ENCODE measurements around the gene PSMA2. TPM values are rescaled to one million over a fixed set of nuclear protein-coding genes. Genes with fewer than 3 reads are reported as not detected.
"Not testable (repeated sequence)": the region's sequence is repeated elsewhere in the genome, so short reads cannot be mapped to it uniquely, and the experiment has no call there.

PSMA2 gene
- total and polyA plus RNA-seq, 4 donors: 50.4 to 108 (median 85.6) TPM

DNA sequence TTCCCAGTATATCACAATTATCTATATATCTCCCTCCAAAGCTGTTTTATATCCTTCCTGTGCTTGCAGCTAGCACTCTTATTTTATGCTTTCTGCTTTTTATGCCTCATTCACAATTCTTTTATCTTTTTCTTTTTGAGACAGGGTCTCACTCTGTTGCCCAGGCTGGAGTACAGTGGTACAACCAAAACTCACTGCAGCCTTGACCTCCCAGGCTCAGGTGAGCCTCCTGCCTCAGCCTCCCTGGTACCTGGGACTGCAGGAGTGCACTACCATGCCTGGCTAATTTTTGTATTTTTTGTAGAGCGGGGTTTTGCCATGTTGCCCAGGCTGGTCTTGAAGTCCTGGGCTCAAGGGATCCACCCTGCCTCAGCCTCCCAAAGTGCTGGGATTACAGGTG lies 25.8 kb downstream of the PSMA2 start:
- Histone ChIP-seq H3K4me1 (ENCODE audit: control insufficient read depth in 1 of 2, insufficient read depth in 2 of 2, low read length in 2 of 2) (peaks cover 0 to 4% of the 10 kb centered on the region in 2 donors), H3K9me3 (ENCODE audit: control insufficient read depth, low read length) (no peaks in the 10 kb centered on the region), H3K27ac (ENCODE audit: low read depth in 1 of 2, low read length in 2 of 2) (no peak overlapping the region), H3K4me3 (ENCODE audit: low read length in 2 of 2) (no peak overlapping the region), H3K36me3 (ENCODE audit: control insufficient read depth in 1 of 2, insufficient read depth in 2 of 2, low read length in 1 of 2) (no peaks in the 10 kb centered on the region), H3K27me3 (ENCODE audit: control insufficient read depth in 1 of 2, insufficient read depth in 2 of 2, low read length in 1 of 2) (no peaks in the 10 kb centered on the region)
- DNase-seq: no peak
- intact Hi-C loops (cut with DNase I): no loop called here
- 96 to 99% methylated on average over 1 of the region's 1 CpG for WGBS, 2 donors
- no peak for ATAC-seq (ENCODE audit: low FRiP score)

DNA sequence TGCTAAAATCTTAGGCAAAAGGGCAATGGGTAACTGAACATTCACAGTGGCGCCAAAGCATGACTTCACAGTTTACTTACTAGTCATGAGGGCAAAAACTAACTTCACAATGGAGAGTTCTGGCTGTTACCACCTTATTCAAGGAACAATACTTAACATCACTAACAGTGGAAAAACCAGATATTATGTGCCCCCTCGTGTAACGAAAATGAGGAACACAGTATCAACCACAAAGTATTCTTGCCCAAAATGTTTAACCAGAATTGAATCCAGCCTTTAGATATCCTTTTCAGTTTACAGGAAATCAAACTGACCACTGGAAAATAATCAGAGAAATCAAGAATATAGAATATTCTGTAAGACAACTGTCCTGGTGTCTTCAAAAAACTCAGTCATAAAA lies 29.6 kb downstream of the PSMA2 start:
- ATAC-seq (ENCODE audit: low FRiP score): no peak

DNA sequence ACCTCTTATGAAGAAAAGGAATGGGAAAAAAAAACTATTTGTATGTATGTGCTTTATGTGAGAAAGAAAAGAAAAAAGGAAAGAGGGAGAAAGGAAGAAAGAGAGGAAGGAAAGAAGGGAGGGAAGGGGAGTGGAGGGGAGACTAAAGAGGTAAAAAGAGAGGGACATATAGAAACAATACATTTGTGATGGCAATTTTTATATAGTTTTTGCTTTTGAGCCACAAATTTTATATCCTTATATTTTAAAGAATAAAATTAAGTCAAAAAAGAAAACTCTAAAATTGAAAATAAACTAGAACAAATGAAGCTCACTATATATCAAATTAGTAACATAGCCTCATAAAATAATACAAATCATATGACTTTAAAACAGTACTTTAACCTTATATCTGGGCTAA lies 31.1 kb downstream of the PSMA2 start:
- Histone ChIP-seq H3K36me3 (ENCODE audit: control insufficient read depth in 1 of 2, insufficient read depth in 2 of 2, low read length in 1 of 2) (no peaks in the 10 kb centered on the region), H3K4me3 (ENCODE audit: low read length in 2 of 2) (no peak overlapping the region), H3K27me3 (ENCODE audit: control insufficient read depth in 1 of 2, insufficient read depth in 2 of 2, low read length in 1 of 2) (no peaks in the 10 kb centered on the region), H3K4me1 (ENCODE audit: control insufficient read depth in 1 of 2, insufficient read depth in 2 of 2, low read length in 2 of 2) (no peaks in the 10 kb centered on the region), H3K9me3 (ENCODE audit: control insufficient read depth, low read length) (no peaks in the 10 kb centered on the region), H3K27ac (ENCODE audit: low read depth in 1 of 2, low read length in 2 of 2) (no peak overlapping the region)
- DNase-seq (no peak), ATAC-seq (ENCODE audit: low FRiP score) (no peak)
- intact Hi-C loops (cut with DNase I): no loop called here

More for the DNA sequence above, 29.6 kb downstream of the PSMA2 start:
- Histone ChIP-seq H3K27me3 (ENCODE audit: control insufficient read depth in 1 of 2, insufficient read depth in 2 of 2, low read length in 1 of 2) (no peaks in the 10 kb centered on the region), H3K4me1 (ENCODE audit: control insufficient read depth in 1 of 2, insufficient read depth in 2 of 2, low read length in 2 of 2) (no peaks in the 10 kb centered on the region), H3K9me3 (ENCODE audit: control insufficient read depth, low read length) (no peaks in the 10 kb centered on the region), H3K27ac (ENCODE audit: low read depth in 1 of 2, low read length in 2 of 2) (no peak overlapping the region), H3K4me3 (ENCODE audit: low read length in 2 of 2) (no peak overlapping the region), H3K36me3 (ENCODE audit: control insufficient read depth in 1 of 2, insufficient read depth in 2 of 2, low read length in 1 of 2) (no peaks in the 10 kb centered on the region)
- no peak for DNase-seq
- 75 to 78% methylated on average over 3 of the region's 3 CpGs for WGBS, 2 donors
- intact Hi-C loops (cut with DNase I): no loop called here

DNA sequence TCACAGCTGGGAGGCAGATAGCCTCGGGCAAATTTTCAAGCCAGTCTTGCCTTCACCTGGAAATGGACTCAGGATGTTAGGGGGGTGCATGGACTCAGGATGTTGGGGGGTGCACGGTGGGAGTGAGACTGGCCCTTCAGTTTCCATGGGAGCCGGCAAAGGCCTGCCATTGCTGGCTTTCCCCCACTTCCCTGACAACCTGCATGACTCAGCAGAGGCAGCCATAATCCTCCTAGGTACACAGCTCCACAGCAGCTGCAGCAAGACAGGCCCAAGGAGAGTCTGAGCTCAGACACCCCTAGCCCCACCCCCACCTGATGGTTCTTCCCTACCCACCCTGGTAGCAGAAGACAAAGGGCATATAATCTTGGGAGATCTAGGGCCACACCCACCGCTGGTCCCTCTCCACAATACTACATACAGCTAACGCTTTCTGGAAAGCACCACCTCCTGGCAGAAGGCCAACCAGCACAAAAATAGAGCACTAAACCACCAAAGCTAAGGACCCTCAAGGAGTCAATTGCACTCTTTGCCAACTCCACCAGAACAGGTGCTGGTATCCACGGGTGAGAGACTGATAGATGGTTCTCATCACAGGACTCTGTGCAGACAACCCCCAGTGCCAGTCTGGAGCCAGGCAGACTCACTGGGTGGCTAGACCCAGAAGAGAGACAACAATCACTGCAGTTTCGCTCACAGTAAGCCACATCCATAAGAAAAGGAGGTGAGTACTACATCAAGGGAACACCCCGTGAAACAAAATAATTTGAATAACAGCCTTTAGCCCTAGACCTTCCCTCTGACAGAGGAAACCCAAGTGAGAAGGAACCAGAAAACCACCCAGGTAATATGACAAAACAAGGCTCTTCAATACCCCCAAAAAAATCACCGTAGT lies 38.4 kb downstream of the PSMA2 start:
- no peak for ATAC-seq (ENCODE audit: low FRiP score)
- H3K27me3 ChIP-seq (ENCODE audit: control insufficient read depth in 1 of 2, insufficient read depth in 2 of 2, low read length in 1 of 2): no peaks in the 10 kb centered on the region
- H3K4me1 ChIP-seq (ENCODE audit: control insufficient read depth in 1 of 2, insufficient read depth in 2 of 2, low read length in 2 of 2): no peaks in the 10 kb centered on the region
- no peaks in the 10 kb centered on the region for H3K9me3 ChIP-seq (ENCODE audit: control insufficient read depth, low read length)
- no peak overlapping the region for H3K27ac ChIP-seq (ENCODE audit: low read depth in 1 of 2, low read length in 2 of 2)
- intact Hi-C loops (cut with DNase I): no loop called here
- no peak for DNase-seq
- WGBS, 2 donors: 74 to 85% methylated on average over 9 of the region's 9 CpGs
- H3K4me3 ChIP-seq (ENCODE audit: low read length in 2 of 2): no peak overlapping the region
- no peaks in the 10 kb centered on the region for H3K36me3 ChIP-seq (ENCODE audit: control insufficient read depth in 1 of 2, insufficient read depth in 2 of 2, low read length in 1 of 2)

DNA sequence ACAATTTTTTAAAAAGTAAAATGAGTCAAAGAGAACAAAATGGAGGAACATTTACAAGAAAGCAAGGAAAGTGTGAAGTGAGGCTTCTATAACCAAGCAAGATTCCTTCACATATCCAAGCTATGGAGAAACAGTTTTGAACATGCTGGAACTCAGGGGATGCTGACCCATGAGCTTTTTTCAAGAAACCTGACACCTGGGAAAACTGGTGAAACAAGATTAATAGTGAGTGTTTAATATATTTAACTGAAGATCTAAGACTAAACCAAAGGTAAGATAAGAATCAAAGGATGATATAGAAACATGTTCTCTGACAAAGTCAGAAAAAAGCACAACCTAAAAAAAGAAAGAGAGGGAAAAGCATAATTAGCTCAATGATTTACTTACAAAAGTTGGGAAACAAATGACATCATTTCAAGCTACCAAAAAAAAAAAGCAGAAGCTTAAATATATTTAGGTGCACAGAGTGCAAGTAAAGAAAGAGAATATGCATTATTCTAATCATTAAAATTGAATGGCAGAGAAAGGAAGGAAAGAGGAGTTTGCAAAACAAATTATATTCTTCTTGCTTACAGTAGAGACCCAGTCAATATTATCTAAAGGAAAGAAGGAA lies 45.0 kb downstream of the PSMA2 start:
- ATAC-seq (ENCODE audit: low FRiP score): no peak
- DNase-seq: no peak
- Histone ChIP-seq H3K4me1 (ENCODE audit: control insufficient read depth in 1 of 2, insufficient read depth in 2 of 2, low read length in 2 of 2) (no peaks in the 10 kb centered on the region), H3K27me3 (ENCODE audit: control insufficient read depth in 1 of 2, insufficient read depth in 2 of 2, low read length in 1 of 2) (no peaks in the 10 kb centered on the region), H3K27ac (ENCODE audit: low read depth in 1 of 2, low read length in 2 of 2) (no peak overlapping the region), H3K9me3 (ENCODE audit: control insufficient read depth, low read length) (no peaks in the 10 kb centered on the region), H3K4me3 (ENCODE audit: low read length in 2 of 2) (no peak overlapping the region), H3K36me3 (ENCODE audit: control insufficient read depth in 1 of 2, insufficient read depth in 2 of 2, low read length in 1 of 2) (no peaks in the 10 kb centered on the region)
- intact Hi-C loops (cut with DNase I): no loop called here

DNA sequence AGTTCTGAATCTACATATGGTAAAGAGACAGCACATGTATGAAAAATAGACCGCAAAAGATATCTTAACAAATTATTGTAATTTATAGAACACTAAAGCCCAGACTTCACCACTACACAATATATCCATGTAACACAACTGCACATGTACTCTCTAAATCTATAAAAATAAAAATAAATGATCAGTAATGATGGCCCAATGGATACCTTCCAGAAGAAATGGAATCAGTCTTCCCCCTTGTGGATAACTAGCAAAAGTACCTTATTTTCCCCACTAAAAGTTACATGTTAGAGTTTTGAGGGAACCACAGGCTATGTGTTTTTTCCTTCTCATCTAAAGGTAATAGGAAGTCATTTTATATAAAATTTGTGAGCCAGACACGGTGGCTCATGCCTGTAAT lies 45.8 kb downstream of the PSMA2 start:
- no peak overlapping the region for H3K27ac ChIP-seq (ENCODE audit: low read depth in 1 of 2, low read length in 2 of 2)
- no peaks in the 10 kb centered on the region for H3K9me3 ChIP-seq (ENCODE audit: control insufficient read depth, low read length)
- 88 to 91% methylated on average over 2 of the region's 2 CpGs for WGBS, 2 donors
- DNase-seq: no peak
- no peaks in the 10 kb centered on the region for H3K4me1 ChIP-seq (ENCODE audit: control insufficient read depth in 1 of 2, insufficient read depth in 2 of 2, low read length in 2 of 2)
- ATAC-seq (ENCODE audit: low FRiP score): no peak
- H3K4me3 ChIP-seq (ENCODE audit: low read length in 2 of 2): no peak overlapping the region
- H3K36me3 ChIP-seq (ENCODE audit: control insufficient read depth in 1 of 2, insufficient read depth in 2 of 2, low read length in 1 of 2): no peaks in the 10 kb centered on the region
- H3K27me3 ChIP-seq (ENCODE audit: control insufficient read depth in 1 of 2, insufficient read depth in 2 of 2, low read length in 1 of 2): no peaks in the 10 kb centered on the region
- intact Hi-C loops (cut with DNase I): no loop called here

DNA sequence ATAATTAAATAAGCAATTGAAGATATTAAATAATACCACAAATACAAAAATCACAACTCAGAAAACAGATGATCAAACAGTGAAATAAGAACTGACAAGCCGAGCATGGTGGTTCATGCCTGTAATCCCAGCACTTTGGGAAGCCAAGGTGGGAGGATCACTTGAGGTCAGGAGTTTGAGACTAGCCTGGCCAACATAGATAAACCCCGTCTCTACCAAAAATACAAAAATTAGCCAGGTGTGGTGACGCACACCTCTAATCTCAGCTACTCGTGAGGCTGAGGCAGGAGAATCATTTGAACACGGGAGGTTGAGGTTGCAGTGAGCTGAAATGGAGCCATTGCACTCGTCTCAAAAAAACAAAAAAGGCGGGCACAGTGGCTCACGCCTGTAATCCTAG lies 46.8 kb downstream of the PSMA2 start:
- H3K27me3 ChIP-seq (ENCODE audit: control insufficient read depth in 1 of 2, insufficient read depth in 2 of 2, low read length in 1 of 2); H3K27ac ChIP-seq (ENCODE audit: low read depth in 1 of 2, low read length in 2 of 2); H3K9me3 ChIP-seq (ENCODE audit: control insufficient read depth, low read length); intact Hi-C loops (cut with DNase I); H3K36me3 ChIP-seq (ENCODE audit: control insufficient read depth in 1 of 2, insufficient read depth in 2 of 2, low read length in 1 of 2); DNase-seq; H3K4me1 ChIP-seq (ENCODE audit: control insufficient read depth in 1 of 2, insufficient read depth in 2 of 2, low read length in 2 of 2); ATAC-seq (ENCODE audit: low FRiP score); H3K4me3 ChIP-seq (ENCODE audit: low read length in 2 of 2): not testable (repeated sequence)
- 95 to 96% methylated on average over 8 of the region's 8 CpGs for WGBS, 2 donors

DNA sequence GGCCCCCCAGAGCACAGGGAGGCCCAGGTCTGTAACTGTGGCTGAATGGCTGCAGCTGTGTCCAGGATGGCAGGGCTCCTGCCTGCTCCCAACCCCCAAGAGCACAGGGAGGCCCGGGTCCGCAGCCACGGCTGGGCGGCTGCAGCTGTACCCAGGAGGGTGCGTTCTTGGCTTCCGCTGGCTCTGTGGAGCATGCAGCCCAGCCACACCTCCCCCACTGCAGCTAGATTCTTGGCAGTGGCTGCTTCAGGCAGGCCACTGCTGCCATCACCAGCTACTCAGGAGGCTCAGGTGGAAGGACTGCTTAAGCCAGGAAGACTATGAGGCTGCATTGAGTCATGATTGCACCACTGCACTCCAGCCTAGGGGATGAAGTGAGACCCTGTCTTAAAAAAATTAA lies 48.0 kb downstream of the PSMA2 start:
- Histone ChIP-seq H3K4me1 (ENCODE audit: control insufficient read depth in 1 of 2, insufficient read depth in 2 of 2, low read length in 2 of 2) (no peaks in the 10 kb centered on the region), H3K27me3 (ENCODE audit: control insufficient read depth in 1 of 2, insufficient read depth in 2 of 2, low read length in 1 of 2) (no peaks in the 10 kb centered on the region), H3K4me3 (ENCODE audit: low read length in 2 of 2) (no peak overlapping the region), H3K27ac (ENCODE audit: low read depth in 1 of 2, low read length in 2 of 2) (no peak overlapping the region), H3K36me3 (ENCODE audit: control insufficient read depth in 1 of 2, insufficient read depth in 2 of 2, low read length in 1 of 2) (no peaks in the 10 kb centered on the region), H3K9me3 (ENCODE audit: control insufficient read depth, low read length) (no peaks in the 10 kb centered on the region)
- intact Hi-C loops (cut with DNase I): no loop called here
- ATAC-seq (ENCODE audit: low FRiP score) (no peak), DNase-seq (no peak)
- WGBS, 2 donors: 48 to 76% methylated on average over 5 to 6 of the region's 6 CpGs

DNA sequence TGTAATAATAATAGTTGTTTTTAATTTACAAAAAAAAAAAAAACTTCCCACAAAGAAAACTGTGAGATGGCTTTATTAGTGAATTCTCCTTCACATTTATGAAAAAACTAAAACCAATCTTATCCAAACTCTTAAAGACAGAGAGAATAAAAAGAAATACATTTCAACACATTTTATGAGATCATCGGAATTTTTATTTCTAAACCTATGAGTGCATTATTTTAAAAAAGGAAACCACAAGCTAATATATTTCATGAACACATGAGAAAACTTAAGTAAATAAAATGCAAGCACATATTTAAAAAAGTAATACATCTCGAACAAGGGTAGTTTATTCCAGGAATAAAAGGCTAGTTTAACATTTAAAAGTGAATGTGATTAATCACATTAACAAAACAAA lies 51.6 kb downstream of the PSMA2 start:
- ATAC-seq (ENCODE audit: low FRiP score) (no peak), DNase-seq (no peak)
- intact Hi-C loops (cut with DNase I): no loop called here
- H3K27me3 ChIP-seq (ENCODE audit: control insufficient read depth in 1 of 2, insufficient read depth in 2 of 2, low read length in 1 of 2): no peaks in the 10 kb centered on the region
- H3K4me3 ChIP-seq (ENCODE audit: low read length in 2 of 2): no peak overlapping the region
- no peaks in the 10 kb centered on the region for H3K36me3 ChIP-seq (ENCODE audit: control insufficient read depth in 1 of 2, insufficient read depth in 2 of 2, low read length in 1 of 2)
- WGBS, 2 donors: 59 to 83% methylated on average over 2 of the region's 2 CpGs
- H3K9me3 ChIP-seq (ENCODE audit: control insufficient read depth, low read length): no peaks in the 10 kb centered on the region
- H3K4me1 ChIP-seq (ENCODE audit: control insufficient read depth in 1 of 2, insufficient read depth in 2 of 2, low read length in 2 of 2): no peaks in the 10 kb centered on the region
- H3K27ac ChIP-seq (ENCODE audit: low read depth in 1 of 2, low read length in 2 of 2): no peak overlapping the region

Data from aorta (tissue), 5 donors.